Posterior cingulate gyrus (tissue), 11 donors: ENCODE data around the gene TMEM231.

Experiments
- DNase-seq, 10 donors: peaks; one replicate each; pipeline versions ENCODE4 v3.0.0 to v3.0.0-alpha.2; 2020 to 2021; ENCODE audit warnings: mixed read lengths in 3 of 10
- intact Hi-C: fragments of 100-400 bp; cut with DNase I; formaldehyde crosslinking; loops from one replicate; pipeline ENCODE4 v1.15.1; 2023

The TMEM231 gene

DNA sequence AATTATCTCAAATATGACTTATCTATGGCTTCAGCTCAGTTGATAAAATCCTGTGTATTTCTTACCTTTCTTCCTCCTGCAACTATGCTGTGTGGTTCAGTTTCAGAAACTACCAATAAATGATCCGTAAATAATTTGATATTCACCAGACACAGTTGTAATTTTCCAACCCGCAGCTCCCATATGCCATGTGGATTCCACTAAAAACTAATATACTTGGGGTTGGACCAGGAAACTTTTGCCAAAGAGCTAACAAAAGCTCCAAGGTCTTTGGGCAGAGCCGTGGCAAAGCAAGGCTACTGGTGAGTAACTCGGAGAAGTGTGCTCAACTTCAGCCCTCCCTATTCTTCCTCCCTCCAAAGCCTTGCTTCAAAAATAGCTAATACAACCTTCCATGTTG is 58.5 kb downstream of the TMEM231 start:
- DNase-seq: peak in 1 of 10 donors; percentile 23
- intact Hi-C loops: no loop called here

DNA sequence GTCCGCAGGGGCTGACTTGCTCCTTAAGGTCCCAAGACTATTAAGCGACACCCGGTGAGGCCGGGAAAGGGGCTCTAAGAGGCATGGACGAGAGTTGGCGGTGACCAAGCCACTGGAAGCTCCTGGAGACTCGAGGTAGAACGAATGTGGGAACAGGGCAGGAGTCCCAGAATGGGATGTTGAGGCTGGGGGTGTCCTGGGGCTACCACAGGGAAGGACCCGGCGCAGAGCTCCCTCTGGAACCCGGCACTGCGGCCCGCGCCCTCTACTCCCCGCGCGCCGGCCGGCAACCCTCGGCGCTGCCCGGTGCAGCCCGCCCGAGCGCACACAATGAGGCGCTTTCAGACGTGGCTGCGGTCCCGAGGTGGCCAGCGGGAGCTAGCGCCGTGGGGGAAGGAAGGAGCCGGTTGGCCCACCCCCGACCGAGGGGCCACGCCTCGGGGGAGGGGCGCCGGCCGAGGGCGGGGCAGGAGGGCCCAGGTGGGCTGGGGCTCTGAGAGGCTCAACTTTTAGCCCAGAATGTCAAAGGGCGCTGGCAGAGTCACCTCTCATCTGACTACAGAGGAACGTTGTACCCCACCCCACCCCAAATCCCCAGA is 60.9 kb downstream of the TMEM231 start, which contains the start of gene CHST6:
TSS of gene CHST6 (minus strand) at position 366 of the 599 bp plus-strand sequence. CDS start 15,613 bp downstream, outside the sequence.
- DNase-seq: peak; percentile 45 to 95 (median 64)
- intact Hi-C loops: no loop called here

DNA sequence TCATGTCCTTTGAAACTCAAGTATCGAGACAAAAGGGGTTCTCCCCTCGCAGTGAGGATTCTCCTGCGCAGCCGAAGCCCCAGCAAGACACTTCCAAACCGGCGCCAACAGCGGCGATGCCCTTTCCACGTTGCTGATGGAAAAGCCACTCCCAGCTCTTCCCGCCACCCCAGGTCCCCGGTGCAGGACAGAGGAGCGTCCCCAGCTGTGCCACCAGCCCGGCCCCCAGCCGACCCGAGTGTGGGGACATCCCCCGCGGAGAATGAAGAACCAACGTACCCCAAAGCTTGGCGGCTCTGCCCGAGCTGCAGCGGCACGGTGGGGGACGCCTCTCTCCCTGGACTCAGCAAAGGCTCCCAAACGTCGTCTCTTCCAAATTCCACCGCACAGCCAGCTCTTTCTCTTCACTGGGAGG is 61.4 kb downstream of the TMEM231 start:
- peak in 4 of 10 donors; percentile 15 to 82 (median 58) for DNase-seq
- intact Hi-C loops: no loop called here

DNA sequence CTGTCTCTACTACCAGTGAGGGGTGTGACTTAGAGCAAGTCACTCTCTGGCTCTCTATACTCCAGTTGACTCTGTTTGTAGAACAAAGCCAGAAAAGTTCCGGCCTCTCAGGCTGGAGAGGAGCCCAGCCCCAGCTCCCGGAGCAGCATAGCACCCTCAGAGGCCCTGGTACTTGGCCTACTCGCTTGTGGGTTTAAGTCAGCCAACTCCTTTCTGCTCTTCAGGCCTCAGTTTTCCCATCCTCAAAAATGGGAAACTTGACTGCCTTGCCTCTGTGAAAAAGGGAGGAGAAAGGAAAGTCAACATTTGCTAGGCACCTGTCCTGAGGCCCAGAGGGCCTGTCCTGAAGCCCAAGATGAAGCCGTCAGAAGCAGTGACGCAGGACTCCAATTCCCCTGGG is 61.9 kb downstream of the TMEM231 start:
- peak in 2 of 10 donors; percentile 26 to 48 for DNase-seq
- intact Hi-C loops: no loop called here

DNA sequence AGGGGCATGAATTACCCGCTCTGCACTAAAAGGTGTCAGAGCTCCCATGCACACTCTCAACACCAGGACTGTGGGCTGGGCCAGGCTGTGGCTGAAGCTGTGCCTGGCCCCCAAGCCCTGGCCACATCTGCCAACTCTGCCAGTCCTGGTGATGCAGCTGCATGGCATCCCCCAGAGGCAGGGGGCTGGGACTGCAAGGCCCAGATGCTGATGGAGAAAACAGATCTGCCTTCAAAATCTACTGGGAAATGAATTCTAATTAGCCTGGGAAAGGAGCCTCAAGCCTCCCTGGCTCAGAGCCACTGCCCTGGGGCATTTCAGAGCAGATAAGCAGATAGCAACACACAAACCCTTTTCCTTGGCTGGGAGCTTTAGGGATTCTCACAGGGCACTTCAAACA is 64.2 kb downstream of the TMEM231 start:
- DNase-seq: peak; percentile 53 to 97 (median 73)
- intact Hi-C loops: no loop called here

DNA sequence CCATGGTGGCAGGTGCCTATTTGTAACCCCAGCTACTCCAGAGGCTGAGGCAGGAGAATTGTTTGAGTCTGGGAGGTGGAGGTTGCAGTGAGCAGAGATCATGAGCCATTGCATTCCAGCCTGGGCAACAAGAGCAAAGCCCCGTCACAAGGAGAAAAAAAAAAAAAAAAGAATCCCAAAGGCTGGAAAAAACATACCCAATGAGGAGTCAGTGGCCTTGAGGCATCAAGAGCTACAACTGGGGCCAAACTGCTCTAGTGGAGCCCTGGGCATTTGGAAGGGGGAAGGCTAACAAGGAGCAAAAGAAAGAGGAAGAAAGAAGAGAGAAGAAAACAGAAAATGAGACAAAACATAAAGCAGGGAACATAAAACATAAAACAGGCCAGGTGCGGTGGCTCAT is 67.7 kb downstream of the TMEM231 start:
- DNase-seq: no peak

More for the DNA sequence above, 67.7 kb downstream of the TMEM231 start:
- intact Hi-C loops: no loop called here
